Endothelial cell of umbilical vein (primary cell): ENCODE results near the gene DSCAML1. TPM values are rescaled to one million over a fixed set of nuclear protein-coding genes. Genes with fewer than 3 reads are reported as not detected.

ENCODE experiments used
- BruUV-seq: library from RNA; stranded (reverse); fragments of 400-500 nt; replicated peaks from 2 replicates; lab custom pipeline; 2021; lab: Mats Ljungman, UMichigan
- CTCF ChIA-PET: fragments of 300-600, 350-600 bp; sonication (Branson Sonifier 250); formaldehyde crosslinking; loops from one replicate; lab custom pipeline; 2021; ENCODE audit warnings: antibody characterized with exemption, inconsistent platforms; lab: Charles Lee
- POLR2A ChIA-PET: fragments of 300-600, 350-600 bp; sonication (Branson Sonifier 250); formaldehyde crosslinking; loops from one replicate; lab custom pipeline; 2021; ENCODE audit warnings: antibody characterized with exemption, inconsistent platforms; lab: Charles Lee
- DNase-seq: peaks from one replicate; pipeline ENCODE4 v3.0.0-alpha.2; 2011; ENCODE audit warnings: low read depth, low spot score
- FAIRE-seq: peaks from 2 replicates; lab custom pipeline; 2011; peaks lifted over from hg19 to GRCh38; lab: Jason Lieb, UNC
- H2AFZ ChIP-seq: 2 replicates; pipeline ENCODE4 v1.6.0; 2012; ENCODE audit warnings: low read depth, low read length, control low read depth, inconsistent platforms
- H3K27ac ChIP-seq: 2 replicates; pipeline ENCODE4 v1.5.1; 2011; ENCODE audit warnings: low read depth, mild to moderate bottlenecking, control low read depth, low read length, moderate library complexity; ENCODE audit not compliant: insufficient read depth
- H3K27me3 ChIP-seq, 2 experiments: 2 replicates each; pipeline versions ENCODE4 v1.6.0 to v1.6.1; 2011; ENCODE audit warnings: low read length in 2 of 2, mixed read lengths in 1 of 2; ENCODE audit not compliant: control insufficient read depth in 2 of 2, insufficient read depth in 2 of 2
- H3K36me3 ChIP-seq, 2 experiments: 2 replicates in 1 of 2; 3 replicates in 1 of 2; pipeline ENCODE4 v1.5.1; 2011; ENCODE audit warnings: low read length in 2 of 2, mild to moderate bottlenecking in 1 of 2, moderate library complexity in 1 of 2; ENCODE audit not compliant: control insufficient read depth in 2 of 2, insufficient read depth in 2 of 2; ENCODE audit errors: extremely low read depth in 1 of 2
- H3K4me1 ChIP-seq: 3 replicates; pipeline ENCODE4 v1.5.1; 2011; ENCODE audit warnings: mild to moderate bottlenecking, low read length; ENCODE audit not compliant: control insufficient read depth, insufficient read depth; ENCODE audit errors: extremely low read depth
- H3K4me2 ChIP-seq: 2 replicates; pipeline ENCODE4 v1.6.1; 2011; ENCODE audit warnings: low read length, control low read depth, mixed read lengths; ENCODE audit not compliant: insufficient read depth
- H3K4me3 ChIP-seq, 3 experiments: fragments of 200-600 bp in 1 of 3; sonication (generic), shearing (Covaris generic) in 1 of 3; replicated peaks in 1 of 3; 2 replicates each; pipeline ENCODE4 v1.5.1; 2011 to 2016; ENCODE audit warnings: control low read depth in 3 of 3, low read length in 3 of 3, mild to moderate bottlenecking in 2 of 3, inconsistent platforms in 1 of 3, low read depth in 1 of 3, moderate library complexity in 1 of 3; ENCODE audit not compliant: insufficient read depth in 1 of 3
- H3K79me2 ChIP-seq: 2 replicates; pipeline ENCODE4 v1.6.0; 2012; ENCODE audit warnings: low read length, inconsistent platforms; ENCODE audit not compliant: control insufficient read depth, insufficient read depth
- H3K9ac ChIP-seq: replicated peaks from 2 replicates; pipeline ENCODE3; 2011; ENCODE audit warnings: low read length, control low read depth; ENCODE audit not compliant: insufficient read depth; ENCODE audit errors: extremely low read depth
- H3K9me1 ChIP-seq: replicated peaks from 3 replicates; pipeline ENCODE4 v1.6.0; 2011; ENCODE audit warnings: mild to moderate bottlenecking, low read length; ENCODE audit not compliant: control insufficient read depth, insufficient read depth; ENCODE audit errors: extremely low read depth
- H3K9me3 ChIP-seq: replicated peaks from 2 replicates; pipeline ENCODE4 v1.5.1; 2012; ENCODE audit warnings: low read length, inconsistent platforms; ENCODE audit not compliant: control insufficient read depth, insufficient read depth
- H4K20me1 ChIP-seq: replicated peaks from 2 replicates; pipeline ENCODE3; 2011; ENCODE audit warnings: mild to moderate bottlenecking, low read length; ENCODE audit not compliant: control insufficient read depth, insufficient read depth; ENCODE audit errors: extremely low read depth
- EZH2 ChIP-seq: IDR thresholded peaks from 2 replicates; pipeline ENCODE4 v1.6.1; 2012; ENCODE audit warnings: borderline replicate concordance, low read depth, mild to moderate bottlenecking, moderate library complexity, low read length, inconsistent platforms; ENCODE audit not compliant: severe bottlenecking
- FOS ChIP-seq: IDR thresholded peaks from 2 replicates; pipeline ENCODE4 v1.6.1; 2011; ENCODE audit warnings: mild to moderate bottlenecking, low read length, moderate library complexity, borderline replicate concordance; ENCODE audit not compliant: insufficient read depth
- GATA2 ChIP-seq: IDR thresholded peaks from 2 replicates; pipeline ENCODE4 v1.7.0; 2011; ENCODE audit warnings: low read depth, mild to moderate bottlenecking, moderate library complexity, mixed read lengths, low read length; ENCODE audit not compliant: insufficient read length, insufficient read depth
- JUN ChIP-seq: IDR thresholded peaks from 2 replicates; pipeline ENCODE4 v1.6.1; 2011; ENCODE audit warnings: borderline replicate concordance, low read depth; ENCODE audit not compliant: insufficient read length, insufficient read depth
- MYC ChIP-seq: IDR thresholded peaks from one replicate; pipeline ENCODE4 v1.6.1; 2011; ENCODE audit warnings: mild to moderate bottlenecking, low read depth, low read length
- POLR2A ChIP-seq: IDR thresholded peaks from 2 replicates; pipeline ENCODE4 v1.6.1; 2012; ENCODE audit warnings: low read depth, mild to moderate bottlenecking, control low read depth, low read length
- POLR2AphosphoS5 ChIP-seq: IDR thresholded peaks from 2 replicates; pipeline ENCODE4 v1.6.1; 2012; ENCODE audit warnings: low read depth, mild to moderate bottlenecking, control low read depth, low read length, moderate library complexity; ENCODE audit not compliant: insufficient read depth
- dilution Hi-C: fragments of 300-500 bp; cut with MboI; formaldehyde crosslinking; loops from one replicate; pipeline ENCODE4 v1.15.0; 2019; ENCODE audit warnings: low sequenced_read_pairs; ENCODE audit not compliant: extremely low pct_ligation_motif_present
- intact Hi-C: fragments of 100-400 bp; cut with micrococcal nuclease; formaldehyde crosslinking; loops from one replicate; pipeline ENCODE4 v1.10.0; 2022
- polyA plus RNA-seq, 4 experiments: library from polyadenylated mRNA; depleted of rRNA in 3 of 4; stranded (reverse) in 3 of 4; unstranded in 1 of 4; fragments of >200 nt; gene quantifications; 2 replicates each; pipeline versions ENCODE4 v1.2.1 to v1.2.3, GENCODE V29; 2011 to 2012; ENCODE audit warnings: missing spikeins in 1 of 4
- total RNA-seq: library from RNA; stranded (reverse); gene quantifications from 2 replicates; pipeline ENCODE4 v1.2.3, GENCODE V29; 2021
- TF ChIP-seq, protein P1 (sequence below): IDR thresholded peaks from 2 replicates; pipeline ENCODE4 v1.6.1; 2011; ENCODE audit not compliant: insufficient read depth, insufficient read length
- TF ChIP-seq, protein P2 (sequence below), 2 donors: IDR thresholded peaks; 1 replicate in 1 of 2; 2 replicates in 1 of 2; pipeline ENCODE4 v1.5.1; 2011; ENCODE audit warnings: low read length in 2 of 2, mild to moderate bottlenecking in 2 of 2, moderate library complexity in 2 of 2, control low read depth in 1 of 2, inconsistent platforms in 1 of 2, low read depth in 1 of 2; ENCODE audit not compliant: insufficient read depth in 1 of 2; ENCODE audit errors: extremely low read depth in 1 of 2

Gene DSCAML1
- total and polyA plus RNA-seq, 2 donors (not counting 3 experiments of a cell fraction or from before 2014, with no cell fraction given): not detected

DNA sequence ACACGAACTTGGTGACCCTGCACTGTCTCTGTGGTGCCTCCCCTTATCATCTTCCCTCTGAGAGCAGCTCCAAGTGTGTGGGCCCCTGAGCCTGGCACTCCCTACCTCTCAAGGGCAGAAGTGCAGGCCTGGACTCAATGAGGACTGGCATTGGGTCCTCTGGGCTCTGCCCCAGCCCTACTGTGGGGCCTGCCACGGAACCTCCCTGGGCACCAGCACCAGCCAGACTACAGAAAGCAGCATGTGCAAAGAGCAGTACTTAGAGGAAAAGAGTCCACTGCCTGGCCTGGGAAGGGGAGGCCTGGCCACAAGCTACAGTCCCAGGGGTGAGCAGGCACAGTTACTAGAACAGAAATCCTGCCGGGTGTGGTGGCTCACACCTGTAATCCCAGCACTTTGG is 222.5 kb downstream of the DSCAML1 start:
- Histone ChIP-seq H3K4me2 (no peak overlapping the region), H3K9me1 (no peaks in the 10 kb centered on the region), H3K9me3 (no peaks in the 10 kb centered on the region), H4K20me1 (no peaks in the 10 kb centered on the region), H3K4me1 (no peaks in the 10 kb centered on the region), H3K9ac (no peak overlapping the region), H3K79me2 (no peaks in the 10 kb centered on the region), H3K36me3 (no peaks in the 10 kb centered on the region), H2AFZ (no peak overlapping the region), H3K27ac (no peak overlapping the region), H3K27me3 (no peaks in the 10 kb centered on the region), H3K4me3 (no peak overlapping the region)
- dilution Hi-C loops (no loop called here), intact Hi-C loops (no loop called here)
- ChIA-PET POLR2A (no interaction called here), CTCF (interaction anchor here (1.0 kb wide), 1 partner anchor 148 kb away, joined by 3 read pairs; no protein-coding TSS in a partner anchor)
- BruUV-seq: no TSS peak
- TF ChIP-seq POLR2AphosphoS5 (no peak), POLR2A (no peak), JUN (no peak), GATA2 (no peak), MYC (no peak), EZH2 (no peak), FOS (no peak)
- TF ChIP-seq, protein P1, sequence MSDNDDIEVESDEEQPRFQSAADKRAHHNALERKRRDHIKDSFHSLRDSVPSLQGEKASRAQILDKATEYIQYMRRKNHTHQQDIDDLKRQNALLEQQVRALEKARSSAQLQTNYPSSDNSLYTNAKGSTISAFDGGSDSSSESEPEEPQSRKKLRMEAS: no peak
- TF ChIP-seq, protein P2, sequence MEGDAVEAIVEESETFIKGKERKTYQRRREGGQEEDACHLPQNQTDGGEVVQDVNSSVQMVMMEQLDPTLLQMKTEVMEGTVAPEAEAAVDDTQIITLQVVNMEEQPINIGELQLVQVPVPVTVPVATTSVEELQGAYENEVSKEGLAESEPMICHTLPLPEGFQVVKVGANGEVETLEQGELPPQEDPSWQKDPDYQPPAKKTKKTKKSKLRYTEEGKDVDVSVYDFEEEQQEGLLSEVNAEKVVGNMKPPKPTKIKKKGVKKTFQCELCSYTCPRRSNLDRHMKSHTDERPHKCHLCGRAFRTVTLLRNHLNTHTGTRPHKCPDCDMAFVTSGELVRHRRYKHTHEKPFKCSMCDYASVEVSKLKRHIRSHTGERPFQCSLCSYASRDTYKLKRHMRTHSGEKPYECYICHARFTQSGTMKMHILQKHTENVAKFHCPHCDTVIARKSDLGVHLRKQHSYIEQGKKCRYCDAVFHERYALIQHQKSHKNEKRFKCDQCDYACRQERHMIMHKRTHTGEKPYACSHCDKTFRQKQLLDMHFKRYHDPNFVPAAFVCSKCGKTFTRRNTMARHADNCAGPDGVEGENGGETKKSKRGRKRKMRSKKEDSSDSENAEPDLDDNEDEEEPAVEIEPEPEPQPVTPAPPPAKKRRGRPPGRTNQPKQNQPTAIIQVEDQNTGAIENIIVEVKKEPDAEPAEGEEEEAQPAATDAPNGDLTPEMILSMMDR (IDR thresholded peaks at IDR 0.05; ENCODE audit: extremely low read depth in 1 of 2, insufficient read depth in 1 of 2, low read depth in 1 of 2, low read length in 2 of 2): no peak
- FAIRE-seq (no peak), DNase-seq (no peak)
